GM18526 (cell line): ENCODE measurements around the gene PPP1R3G.

ENCODE experiments used
- POLR2A ChIP-seq: IDR thresholded peaks from 3 replicates; pipeline ENCODE4 v1.6.1; 2011; ENCODE audit not compliant: insufficient read length; ENCODE audit errors: extremely low read depth

Gene PPP1R3G

GRCh38 chr6:5136851-5137250 lies 51.7 kb downstream of the PPP1R3G start:
- TF ChIP-seq POLR2A = no peak
